ENCODE results near the gene MFSD6L.

The MFSD6L gene

DNA sequence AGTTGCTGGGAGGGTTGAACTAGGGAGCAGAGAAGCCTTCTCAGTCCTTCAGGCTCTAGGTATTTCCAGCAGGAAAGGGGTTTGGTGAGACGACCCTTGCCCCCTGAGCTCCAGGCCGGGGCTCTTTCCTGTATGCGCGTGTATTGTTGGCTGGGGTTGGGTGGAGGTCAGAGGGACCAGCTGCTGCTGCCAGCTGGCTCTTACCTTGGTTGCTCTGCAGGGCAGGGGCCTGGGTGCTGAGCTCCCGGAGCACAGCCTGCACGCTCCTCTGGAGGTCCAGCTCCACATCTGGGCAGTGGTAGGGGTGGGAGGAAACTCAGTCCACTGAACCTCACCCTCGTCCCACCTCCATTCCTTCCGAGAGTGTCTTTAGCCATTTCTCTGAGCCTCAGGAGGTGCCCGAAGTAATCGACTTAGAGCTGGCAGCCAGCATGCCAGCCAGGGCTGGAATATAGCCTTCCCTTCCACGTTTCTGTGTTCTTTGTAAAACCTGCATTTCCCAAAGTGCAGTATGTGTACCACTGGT lies 40.3 kb upstream of the MFSD6L start:
- DNase-seq (ENCODE audit: low read depth in 2 of 2), result no peak
- TF ChIP-seq, protein P1, sequence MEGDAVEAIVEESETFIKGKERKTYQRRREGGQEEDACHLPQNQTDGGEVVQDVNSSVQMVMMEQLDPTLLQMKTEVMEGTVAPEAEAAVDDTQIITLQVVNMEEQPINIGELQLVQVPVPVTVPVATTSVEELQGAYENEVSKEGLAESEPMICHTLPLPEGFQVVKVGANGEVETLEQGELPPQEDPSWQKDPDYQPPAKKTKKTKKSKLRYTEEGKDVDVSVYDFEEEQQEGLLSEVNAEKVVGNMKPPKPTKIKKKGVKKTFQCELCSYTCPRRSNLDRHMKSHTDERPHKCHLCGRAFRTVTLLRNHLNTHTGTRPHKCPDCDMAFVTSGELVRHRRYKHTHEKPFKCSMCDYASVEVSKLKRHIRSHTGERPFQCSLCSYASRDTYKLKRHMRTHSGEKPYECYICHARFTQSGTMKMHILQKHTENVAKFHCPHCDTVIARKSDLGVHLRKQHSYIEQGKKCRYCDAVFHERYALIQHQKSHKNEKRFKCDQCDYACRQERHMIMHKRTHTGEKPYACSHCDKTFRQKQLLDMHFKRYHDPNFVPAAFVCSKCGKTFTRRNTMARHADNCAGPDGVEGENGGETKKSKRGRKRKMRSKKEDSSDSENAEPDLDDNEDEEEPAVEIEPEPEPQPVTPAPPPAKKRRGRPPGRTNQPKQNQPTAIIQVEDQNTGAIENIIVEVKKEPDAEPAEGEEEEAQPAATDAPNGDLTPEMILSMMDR (IDR thresholded peaks at IDR 0.05; ENCODE audit: low read depth, low read length), result no peak
- H3K4me3 ChIP-seq (replicated peaks in 1 of 2; ENCODE audit: low read depth in 2 of 2, low read length in 2 of 2), result no peak overlapping the region

DNA sequence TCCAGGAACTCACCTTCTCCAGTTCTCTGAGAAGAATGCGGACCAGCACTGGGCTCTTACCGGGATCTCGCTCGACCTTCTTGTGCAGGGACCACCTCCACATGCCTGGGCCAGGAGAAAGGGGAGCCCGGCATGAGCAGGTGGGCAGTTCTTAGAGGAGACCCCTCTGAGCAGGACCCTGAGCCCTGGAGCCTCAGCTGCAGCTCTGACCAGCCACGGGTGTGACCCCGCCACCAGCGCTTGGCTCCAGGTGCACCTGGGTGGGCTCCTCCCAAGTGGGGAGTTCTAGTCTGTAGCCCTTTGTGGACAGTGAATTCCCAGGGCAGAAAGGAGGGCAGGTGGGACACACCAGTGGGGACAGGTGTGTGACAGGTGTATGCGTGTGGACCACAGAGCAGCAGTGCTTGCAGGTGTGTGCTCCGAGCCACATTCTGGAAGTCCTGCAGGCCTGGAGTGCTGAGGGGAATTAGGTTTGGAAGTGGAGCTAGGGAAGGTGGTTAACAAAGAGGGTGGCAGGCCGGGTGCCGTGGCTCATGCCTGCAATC lies 39.5 kb upstream of the MFSD6L start:
- DNase-seq (ENCODE audit: low read depth in 2 of 2), result no peak
- H3K4me3 ChIP-seq (replicated peaks in 1 of 2; ENCODE audit: low read depth in 2 of 2, low read length in 2 of 2), result no peak overlapping the region
- TF ChIP-seq, protein P1 (IDR thresholded peaks at IDR 0.05; ENCODE audit: low read depth, low read length), result no peak

DNA sequence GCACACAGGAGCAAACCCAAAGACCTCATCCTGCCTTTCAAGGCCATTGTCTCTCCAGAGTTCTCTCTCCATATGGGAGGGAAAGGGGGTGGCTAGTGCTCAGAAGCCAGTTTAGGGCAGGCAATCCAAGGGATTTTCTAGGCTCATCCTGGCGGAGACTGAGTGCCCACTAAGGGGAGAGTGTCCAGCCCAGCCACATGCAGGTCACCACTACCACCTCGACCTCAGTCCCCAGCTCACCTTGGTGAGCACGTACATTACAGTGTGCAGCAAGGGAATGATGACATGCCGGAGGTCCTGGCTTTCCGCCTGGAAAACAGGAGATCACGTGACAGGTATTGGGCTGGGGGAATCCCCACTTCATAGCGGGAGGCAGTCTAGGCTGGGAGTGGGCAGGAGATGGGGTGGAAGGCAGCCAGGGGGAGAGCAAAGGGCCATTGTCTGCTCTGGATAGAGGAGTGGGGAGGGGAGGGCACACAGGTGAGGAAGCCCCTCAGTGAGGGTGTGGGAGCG lies 38.5 kb upstream of the MFSD6L start:
- TF ChIP-seq, protein P1 (IDR thresholded peaks at IDR 0.05; ENCODE audit: low read depth, low read length), result no peak
- DNase-seq (ENCODE audit: low read depth in 2 of 2), result no peak
- no peak overlapping the region for H3K4me3 ChIP-seq (replicated peaks in 1 of 2; ENCODE audit: low read depth in 2 of 2, low read length in 2 of 2)

DNA sequence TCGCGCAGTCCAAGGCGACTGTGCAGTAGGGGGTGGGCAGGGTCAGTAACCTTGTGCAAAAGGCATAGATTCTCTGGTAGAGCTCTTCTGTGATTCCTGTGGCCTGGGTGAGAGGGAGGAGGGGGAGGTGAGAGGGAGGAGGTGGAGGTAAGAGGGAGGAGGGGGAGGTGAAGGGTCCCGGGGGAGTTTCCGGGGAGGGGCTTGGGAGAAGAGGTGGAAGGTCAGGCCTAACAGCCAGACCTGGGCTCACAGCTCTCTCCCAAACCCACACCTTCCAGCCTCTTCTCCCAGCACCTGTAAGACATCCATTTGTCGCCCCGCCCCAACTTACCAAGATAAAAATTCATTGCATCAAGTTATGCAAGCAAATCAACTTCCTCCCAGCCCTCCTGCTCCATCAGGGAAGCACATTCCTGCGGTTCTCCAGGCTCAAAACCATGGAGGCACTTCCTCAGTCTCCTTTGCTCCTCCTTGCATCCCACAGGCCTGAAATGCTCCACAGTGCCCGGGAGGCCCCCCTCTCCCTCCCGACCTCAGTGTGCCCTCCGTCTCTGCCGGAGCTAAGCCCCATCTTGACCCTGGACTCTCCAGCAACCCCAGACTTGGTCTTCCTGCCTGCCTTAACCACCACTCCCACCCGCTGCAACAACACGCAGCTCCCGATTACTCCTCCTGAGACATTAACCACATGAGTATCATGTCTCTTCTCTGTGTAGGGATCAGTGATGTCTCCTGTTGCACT lies 37.8 kb upstream of the MFSD6L start:
- TF ChIP-seq, protein P1 (IDR thresholded peaks at IDR 0.05; ENCODE audit: low read depth, low read length), result no peak
- DNase-seq (ENCODE audit: low read depth in 2 of 2), result no peak
- H3K4me3 ChIP-seq (replicated peaks in 1 of 2; ENCODE audit: low read depth in 2 of 2, low read length in 2 of 2), result no peak overlapping the region

DNA sequence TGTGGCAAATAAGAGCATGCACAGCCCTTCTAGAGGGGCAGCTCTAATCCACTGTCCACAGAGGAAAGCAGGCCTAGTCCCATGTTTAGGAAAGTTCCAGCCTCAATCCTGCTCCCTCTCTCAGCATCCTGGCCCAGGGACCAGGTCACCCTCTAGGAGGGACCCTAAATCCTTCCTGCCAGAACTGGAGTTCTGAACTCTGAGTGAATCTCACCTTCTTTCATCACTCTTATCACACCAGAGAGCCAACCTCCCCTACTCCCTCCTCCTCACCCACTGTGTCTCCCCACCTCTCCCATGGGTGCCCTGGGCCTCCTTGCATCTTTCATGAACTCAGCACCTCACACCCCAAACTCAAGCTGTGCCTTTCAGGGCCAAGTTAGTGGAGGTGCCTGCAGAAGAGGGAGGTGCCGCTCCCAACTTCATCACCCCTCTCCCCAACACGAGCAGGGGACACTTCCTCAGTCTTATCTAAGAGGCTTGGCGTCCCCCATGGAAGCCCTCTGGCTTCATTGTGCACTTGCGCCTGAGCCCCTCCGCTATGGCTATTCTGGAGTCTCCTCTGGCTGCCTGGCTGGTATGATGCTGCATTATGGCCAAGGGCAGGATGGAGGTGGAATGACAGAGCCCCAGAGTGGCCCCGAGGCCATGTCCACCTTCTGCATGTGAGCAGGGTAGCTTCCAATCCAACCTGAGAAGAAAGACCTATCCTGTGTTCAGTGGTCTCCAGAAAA lies 36.6 kb upstream of the MFSD6L start:
- DNase-seq (ENCODE audit: low read depth in 2 of 2), result no peak
- H3K4me3 ChIP-seq (replicated peaks in 1 of 2; ENCODE audit: low read depth in 2 of 2, low read length in 2 of 2), result no peak overlapping the region
- TF ChIP-seq, protein P1 (IDR thresholded peaks at IDR 0.05; ENCODE audit: low read depth, low read length), result no peak

DNA sequence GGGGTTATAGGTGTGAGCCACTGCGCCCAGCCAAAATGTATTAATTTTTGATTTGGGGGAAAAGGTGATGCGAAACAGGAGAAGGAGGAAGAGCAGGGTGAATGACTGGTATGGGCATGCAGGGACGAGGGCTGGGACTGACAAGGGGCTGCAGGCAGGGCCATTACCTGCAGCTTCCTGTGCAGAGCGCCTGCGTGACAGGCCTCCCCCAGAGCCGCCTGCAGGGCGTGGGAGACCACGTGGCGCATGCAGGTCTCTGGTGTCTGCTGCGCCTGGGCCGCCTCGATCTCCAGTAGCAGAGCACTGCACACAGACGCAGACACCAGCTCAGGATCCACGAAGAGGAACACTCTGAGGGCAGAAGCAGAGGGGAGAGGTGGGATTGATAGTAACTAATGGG lies 35.9 kb upstream of the MFSD6L start:
- no peak overlapping the region for H3K4me3 ChIP-seq (replicated peaks in 1 of 2; ENCODE audit: low read depth in 2 of 2, low read length in 2 of 2)
- TF ChIP-seq, protein P1 (IDR thresholded peaks at IDR 0.05; ENCODE audit: low read depth, low read length), result no peak
- no peak for DNase-seq (ENCODE audit: low read depth in 2 of 2)
